GM23248 (cell line): ENCODE results near the gene CCDC88C.

Experiments used
- EZH2 ChIP-seq: fragments of 200-600 bp; sonication (generic); IDR thresholded peaks from 2 replicates; pipeline ENCODE4 v1.6.1; 2018; ENCODE audit warnings: antibody characterized with exemption, mild to moderate bottlenecking; ENCODE audit not compliant: insufficient read depth, poor library complexity, severe bottlenecking
- EZH2phosphoT487 ChIP-seq: fragments of 200-600 bp; sonication (generic); IDR thresholded peaks from 2 replicates; pipeline ENCODE4 v1.6.1; 2018; ENCODE audit warnings: antibody characterized with exemption, moderate library complexity, mild to moderate bottlenecking, low read depth; ENCODE audit not compliant: insufficient read depth

GRCh38 chr14:91282954-91283645 is 134.5 kb downstream of the CCDC88C start:
- no peak for TF ChIP-seq EZH2
- no peak for TF ChIP-seq EZH2phosphoT487
